Purkinje cell (primary cell): Measurements from ENCODE around the gene U2AF2. TPM values are rescaled to one million over a fixed set of nuclear protein-coding genes. Genes with fewer than 3 reads are reported as not detected.

ENCODE experiments used
- polyA plus RNA-seq: library from polyadenylated mRNA; unstranded; fragments of >200 nt; fragmentation: Nextera tagmentation; gene quantifications from 2 replicates; pipeline ENCODE4 v1.2.1, GENCODE V29; 2014

U2AF2 gene
- 2.8 and 3.7 TPM in 2 replicates for polyA plus RNA-seq

GRCh38 chr19:55654868-55655647 lies at the start of gene U2AF2:
TSS of gene U2AF2 (plus strand) at chr19:55655035. CDS start at chr19:55655105, 70 bp downstream.

GRCh38 chr19:55605637-55606470 lies 49.0 kb upstream of the U2AF2 start, which contains the start of gene ZNF865:
TSS of gene ZNF865 (plus strand) at chr19:55605647. CDS start at chr19:55613619, 7,972 bp downstream.

GRCh38 chr19:55624109-55625003 lies 30.5 kb upstream of the U2AF2 start, which contains the start of gene ZNF784:
TSS of gene ZNF784 (minus strand) at chr19:55624566. CDS start at chr19:55624561, 5 bp downstream.

GRCh38 chr19:55640577-55641425 lies 14.0 kb upstream of the U2AF2 start, which contains the start of gene ZNF580:
TSS of gene ZNF580 (plus strand) at chr19:55641002. CDS start at chr19:55642509, 1,507 bp downstream.

GRCh38 chr19:55643003-55643886 lies 11.6 kb upstream of the U2AF2 start, which contains the start of gene ZNF581:
TSS of gene ZNF581 (plus strand) at chr19:55643649. CDS start at chr19:55644572, 923 bp downstream.

GRCh38 chr19:55647732-55648584 lies 6.9 kb upstream of the U2AF2 start, which contains the start of gene CCDC106:
TSS of gene CCDC106 (plus strand) at chr19:55648212. CDS start at chr19:55649047, 835 bp downstream.

GRCh38 chr19:55674841-55675660 lies 20.2 kb downstream of the U2AF2 start, which contains the start of gene EPN1:
TSS of gene EPN1 (plus strand) at chr19:55675226. CDS start at chr19:55678628, 3,402 bp downstream.

Other genes with a start within 250 kb of the U2AF2 start
- gene UBE2S, start 247.2 kb upstream of the U2AF2 start, polyA plus RNA-seq: 1.3 and 1.6 TPM in 2 replicates
- 0.62 TPM in 1 of 2 replicates, not detected in the other for gene SHISA7, start 211.7 kb upstream of the U2AF2 start, polyA plus RNA-seq
- 0.93 and 1.2 TPM in 2 replicates for gene ISOC2, start 193.4 kb upstream of the U2AF2 start, polyA plus RNA-seq
- not detected in 2 replicates for gene C19orf85, start 190.3 kb upstream of the U2AF2 start, polyA plus RNA-seq
- gene ZNF628, start 178.4 kb upstream of the U2AF2 start, polyA plus RNA-seq: not detected in 2 replicates
- 26.9 and 43.3 TPM in 2 replicates for gene NAT14, start 169.8 kb upstream of the U2AF2 start, polyA plus RNA-seq
- gene SSC5D, start 166.6 kb upstream of the U2AF2 start, polyA plus RNA-seq: 0.05 TPM in 1 of 2 replicates, not detected in the other
- not detected in 2 replicates for gene SBK2, start 117.9 kb upstream of the U2AF2 start, polyA plus RNA-seq
- gene SBK3, start 109.5 kb upstream of the U2AF2 start, polyA plus RNA-seq: not detected in 2 replicates
- gene ZNF579, start 74.2 kb upstream of the U2AF2 start, polyA plus RNA-seq: 0.36 and 0.48 TPM in 2 replicates
- gene FIZ1, start 55.5 kb upstream of the U2AF2 start, polyA plus RNA-seq: 1.7 and 4.2 TPM in 2 replicates
- gene ZNF524, start 54.7 kb upstream of the U2AF2 start, polyA plus RNA-seq: 0.36 TPM in 1 of 2 replicates, not detected in the other
- gene ZNF865, start 49.4 kb upstream of the U2AF2 start, polyA plus RNA-seq: 0.22 TPM in 1 of 2 replicates, not detected in the other
- gene ZNF784, start 30.5 kb upstream of the U2AF2 start, polyA plus RNA-seq: 0.16 and 0.27 TPM in 2 replicates
- 8.2 and 11.4 TPM in 2 replicates for gene ZNF580, start 14.0 kb upstream of the U2AF2 start, polyA plus RNA-seq
- gene ZNF581, start 11.4 kb upstream of the U2AF2 start, polyA plus RNA-seq: 0.74 and 4.1 TPM in 2 replicates
- 0.35 and 0.67 TPM in 2 replicates for gene CCDC106, start 6.8 kb upstream of the U2AF2 start, polyA plus RNA-seq
- gene EPN1, start 20.2 kb downstream of the U2AF2 start, polyA plus RNA-seq: 1.3 and 1.4 TPM in 2 replicates
- gene NLRP9, start 83.4 kb downstream of the U2AF2 start, polyA plus RNA-seq: not detected in 2 replicates
- gene RFPL4A, start 104.1 kb downstream of the U2AF2 start, polyA plus RNA-seq: not detected in 2 replicates
- gene RFPL4AL1, start 114.1 kb downstream of the U2AF2 start, polyA plus RNA-seq: not detected in 2 replicates
- 0.11 and 0.24 TPM in 2 replicates for gene NLRP11, start 177.0 kb downstream of the U2AF2 start, polyA plus RNA-seq
- gene NLRP4, start 181.5 kb downstream of the U2AF2 start, polyA plus RNA-seq: not detected in 2 replicates